ENCODE measurements around the gene NPY. TPM values are rescaled to one million over a fixed set of nuclear protein-coding genes. Genes with fewer than 3 reads are reported as not detected.

Gene NPY
- total RNA-seq, 1 donor from 2014 or later, result not detected

GRCh38 chr7:24334627-24335026 lies 50.6 kb downstream of the NPY start:
- no peak for DNase-seq (ENCODE audit: low spot score, unreplicated experiment)
- no peaks in the 10 kb centered on the region for H3K36me3 Mint-ChIP-seq (ENCODE audit: insufficient read depth)
- H3K4me1 Mint-ChIP-seq (ENCODE audit: low read depth), result peaks cover 8% of the 10 kb centered on the region
- no peak overlapping the region for H3K27ac Mint-ChIP-seq
- H3K4me3 Mint-ChIP-seq (ENCODE audit: low read depth), result no peak overlapping the region
- TF ChIP-seq, protein P1, sequence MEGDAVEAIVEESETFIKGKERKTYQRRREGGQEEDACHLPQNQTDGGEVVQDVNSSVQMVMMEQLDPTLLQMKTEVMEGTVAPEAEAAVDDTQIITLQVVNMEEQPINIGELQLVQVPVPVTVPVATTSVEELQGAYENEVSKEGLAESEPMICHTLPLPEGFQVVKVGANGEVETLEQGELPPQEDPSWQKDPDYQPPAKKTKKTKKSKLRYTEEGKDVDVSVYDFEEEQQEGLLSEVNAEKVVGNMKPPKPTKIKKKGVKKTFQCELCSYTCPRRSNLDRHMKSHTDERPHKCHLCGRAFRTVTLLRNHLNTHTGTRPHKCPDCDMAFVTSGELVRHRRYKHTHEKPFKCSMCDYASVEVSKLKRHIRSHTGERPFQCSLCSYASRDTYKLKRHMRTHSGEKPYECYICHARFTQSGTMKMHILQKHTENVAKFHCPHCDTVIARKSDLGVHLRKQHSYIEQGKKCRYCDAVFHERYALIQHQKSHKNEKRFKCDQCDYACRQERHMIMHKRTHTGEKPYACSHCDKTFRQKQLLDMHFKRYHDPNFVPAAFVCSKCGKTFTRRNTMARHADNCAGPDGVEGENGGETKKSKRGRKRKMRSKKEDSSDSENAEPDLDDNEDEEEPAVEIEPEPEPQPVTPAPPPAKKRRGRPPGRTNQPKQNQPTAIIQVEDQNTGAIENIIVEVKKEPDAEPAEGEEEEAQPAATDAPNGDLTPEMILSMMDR (IDR thresholded peaks at IDR 0.05; ENCODE audit: unreplicated experiment), result no peak
- H3K27me3 Mint-ChIP-seq, result peaks cover 27% of the 10 kb centered on the region
- peaks cover 7% of the 10 kb centered on the region for H3K9me3 Mint-ChIP-seq (ENCODE audit: low read depth)

GRCh38 chr7:24336461-24336860 lies 52.5 kb downstream of the NPY start:
- Mint-ChIP-seq H3K4me3 (ENCODE audit: low read depth) (no peak overlapping the region), H3K36me3 (ENCODE audit: insufficient read depth) (no peaks in the 10 kb centered on the region), H3K27me3 (peaks cover 27% of the 10 kb centered on the region), H3K27ac (no peak overlapping the region), H3K4me1 (ENCODE audit: low read depth) (peaks cover 8% of the 10 kb centered on the region), H3K9me3 (ENCODE audit: low read depth) (peaks cover 7% of the 10 kb centered on the region)
- TF ChIP-seq, protein P1 (IDR thresholded peaks at IDR 0.05; ENCODE audit: unreplicated experiment), result no peak
- DNase-seq (ENCODE audit: low spot score, unreplicated experiment), result no peak

DNA sequence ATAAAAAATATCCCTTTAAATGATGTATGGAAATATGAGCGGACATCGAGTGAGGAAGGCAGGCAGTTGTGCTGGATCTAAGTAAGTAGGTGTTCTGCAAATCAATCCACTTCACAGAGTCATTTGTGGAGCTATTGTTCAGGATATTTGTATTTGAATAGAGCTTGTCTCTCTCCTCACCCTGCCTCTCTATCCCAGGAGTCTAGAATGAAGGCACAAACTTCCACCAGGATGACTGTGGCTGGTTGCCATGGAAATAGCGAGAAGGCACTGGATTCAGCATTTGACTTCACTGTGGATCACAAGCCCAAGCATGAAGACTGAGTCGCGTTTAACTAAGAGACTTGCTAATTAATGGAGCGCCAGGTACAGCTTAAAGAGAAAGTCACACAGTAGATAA lies 53.2 kb downstream of the NPY start:
- TF ChIP-seq, protein P1 (IDR thresholded peaks at IDR 0.05; ENCODE audit: unreplicated experiment), result no peak
- peaks cover 27% of the 10 kb centered on the region for H3K27me3 Mint-ChIP-seq
- peaks cover 5% of the 10 kb centered on the region for H3K9me3 Mint-ChIP-seq (ENCODE audit: low read depth)
- no peaks in the 10 kb centered on the region for H3K36me3 Mint-ChIP-seq (ENCODE audit: insufficient read depth)
- DNase-seq (ENCODE audit: low spot score, unreplicated experiment), result no peak
- H3K4me3 Mint-ChIP-seq (ENCODE audit: low read depth), result no peak overlapping the region
- peaks cover 8% of the 10 kb centered on the region for H3K4me1 Mint-ChIP-seq (ENCODE audit: low read depth)
- no peak overlapping the region for H3K27ac Mint-ChIP-seq

DNA sequence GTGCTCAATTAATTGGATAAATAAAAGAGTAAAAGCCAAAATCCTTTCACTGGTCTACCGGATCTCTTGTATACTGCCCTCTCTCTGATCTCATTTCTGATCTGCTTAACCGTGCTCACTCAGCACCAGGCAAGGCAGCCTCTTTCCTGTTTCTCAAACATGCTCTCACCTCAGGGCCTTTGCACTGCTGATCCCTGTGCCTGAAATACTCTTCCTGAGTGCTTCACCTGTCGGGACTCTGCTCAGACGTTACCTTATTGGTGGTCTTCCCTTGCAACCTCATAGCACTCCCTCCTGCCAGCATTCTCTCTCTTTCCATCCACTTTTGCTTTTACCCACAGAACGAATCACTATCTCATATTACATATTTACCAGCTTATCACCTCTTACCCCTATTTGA lies 55.6 kb downstream of the NPY start:
- Mint-ChIP-seq H3K4me3 (ENCODE audit: low read depth) (no peak overlapping the region), H3K27ac (no peak overlapping the region), H3K36me3 (ENCODE audit: insufficient read depth) (no peaks in the 10 kb centered on the region), H3K4me1 (ENCODE audit: low read depth) (peaks cover 8% of the 10 kb centered on the region), H3K27me3 (peaks cover 27% of the 10 kb centered on the region), H3K9me3 (ENCODE audit: low read depth) (no peaks in the 10 kb centered on the region)
- TF ChIP-seq, protein P1 (IDR thresholded peaks at IDR 0.05; ENCODE audit: unreplicated experiment), result no peak
- no peak for DNase-seq (ENCODE audit: low spot score, unreplicated experiment)

DNA sequence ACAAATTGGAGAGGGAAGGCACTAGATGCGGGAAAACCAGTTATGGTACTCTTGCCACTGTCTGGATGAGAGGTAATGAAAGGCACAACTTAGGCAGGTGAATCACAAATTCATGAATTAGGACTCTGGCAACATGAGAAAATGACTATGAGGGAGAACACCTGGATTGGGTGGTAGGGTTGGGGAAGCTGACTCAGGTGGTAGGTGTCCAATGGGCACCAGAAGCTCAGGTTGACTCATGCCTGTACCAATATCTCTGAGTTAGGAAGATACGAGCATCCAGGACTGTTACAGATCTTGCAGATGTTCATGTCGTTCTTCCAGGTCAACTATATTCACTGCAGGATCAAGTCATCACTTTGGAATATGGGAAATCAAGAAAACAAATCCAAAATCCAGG lies 56.7 kb downstream of the NPY start:
- TF ChIP-seq, protein P1 (IDR thresholded peaks at IDR 0.05; ENCODE audit: unreplicated experiment), result no peak

More for the DNA sequence above, 56.7 kb downstream of the NPY start:
- DNase-seq (ENCODE audit: low spot score, unreplicated experiment), result no peak
- Mint-ChIP-seq H3K27me3 (peaks cover 25% of the 10 kb centered on the region), H3K4me1 (ENCODE audit: low read depth) (peaks cover 8% of the 10 kb centered on the region), H3K4me3 (ENCODE audit: low read depth) (no peak overlapping the region), H3K36me3 (ENCODE audit: insufficient read depth) (no peaks in the 10 kb centered on the region), H3K9me3 (ENCODE audit: low read depth) (no peaks in the 10 kb centered on the region), H3K27ac (no peak overlapping the region)

Data from progenitor cell of endocrine pancreas (in vitro differentiated cells).